Measurements from ENCODE around the gene SLC36A1.
A peak's percentile ranks its signal among the peaks of the same experiment; 100 is the strongest.
"Not testable (repeated sequence)": the region's sequence is repeated elsewhere in the genome, so short reads cannot be mapped to it uniquely, and the experiment has no call there.

Gene SLC36A1

GRCh38 chr5:151487544-151487943 lies 40.1 kb downstream of the SLC36A1 start:
- no peak for DNase-seq

GRCh38 chr5:151490627-151491026 lies 43.2 kb downstream of the SLC36A1 start:
- no peak for DNase-seq

GRCh38 chr5:151491062-151491461 lies 43.7 kb downstream of the SLC36A1 start:
- DNase-seq, result no peak

GRCh38 chr5:151492729-151493128 lies 45.3 kb downstream of the SLC36A1 start:
- DNase-seq, result no peak

- DNase-seq, result no peak
Measured at GRCh38 chr5:151493665-151494064, 46.3 kb downstream of the SLC36A1 start.

GRCh38 chr5:151495320-151495719 lies 47.9 kb downstream of the SLC36A1 start:
- no peak for DNase-seq

- no peak for DNase-seq
Measured at GRCh38 chr5:151496041-151496484, 48.7 kb downstream of the SLC36A1 start.

- no peak for DNase-seq
Measured at GRCh38 chr5:151497391-151498002, 50.1 kb downstream of the SLC36A1 start.

GRCh38 chr5:151498395-151499155 lies 51.2 kb downstream of the SLC36A1 start:
- no peak for DNase-seq

GRCh38 chr5:151499501-151500035 lies 52.2 kb downstream of the SLC36A1 start:
- peak; percentile 1 for DNase-seq

GRCh38 chr5:151504006-151504405 lies 56.6 kb downstream of the SLC36A1 start:
- no peak for DNase-seq

GRCh38 chr5:151508308-151508707 lies 60.9 kb downstream of the SLC36A1 start:
- DNase-seq, result not testable (repeated sequence)

GRCh38 chr5:151509231-151509630 lies 61.8 kb downstream of the SLC36A1 start:
- DNase-seq, result peak; percentile 5

- no peak for DNase-seq
Measured at GRCh38 chr5:151509836-151510235, 62.4 kb downstream of the SLC36A1 start.

GRCh38 chr5:151517122-151517920 lies 69.9 kb downstream of the SLC36A1 start:
- no peak for DNase-seq

GRCh38 chr5:151520294-151520693 lies 72.9 kb downstream of the SLC36A1 start:
- peak; percentile 33 for DNase-seq

GRCh38 chr5:151522226-151522625 lies 74.8 kb downstream of the SLC36A1 start:
- DNase-seq, result no peak

- peak; percentile 68 for DNase-seq
Measured at GRCh38 chr5:151523335-151523734, 75.9 kb downstream of the SLC36A1 start.

- no peak for DNase-seq
Measured at GRCh38 chr5:151528153-151528552, 80.8 kb downstream of the SLC36A1 start.

- peak; percentile 17 for DNase-seq
Measured at GRCh38 chr5:151528996-151529395, 81.6 kb downstream of the SLC36A1 start.

GRCh38 chr5:151531581-151531980 lies 84.2 kb downstream of the SLC36A1 start:
- no peak for DNase-seq

GRCh38 chr5:151532416-151532815 lies 85.0 kb downstream of the SLC36A1 start:
- DNase-seq, result no peak

- DNase-seq, result no peak
Measured at GRCh38 chr5:151534350-151534749, 86.9 kb downstream of the SLC36A1 start.
